ENCODE measurements around the gene PCGF3. TPM values are rescaled to one million over a fixed set of nuclear protein-coding genes. Genes with fewer than 3 reads are reported as not detected.
A peak's percentile ranks its signal among the peaks of the same experiment; 100 is the strongest.

The PCGF3 gene
- total and polyA plus RNA-seq, 10 of the 15 experiments (the other 5 are each of a cell fraction or from before 2014, with no cell fraction given): 2.2 to 43.8 (median 15.9) TPM

DNA sequence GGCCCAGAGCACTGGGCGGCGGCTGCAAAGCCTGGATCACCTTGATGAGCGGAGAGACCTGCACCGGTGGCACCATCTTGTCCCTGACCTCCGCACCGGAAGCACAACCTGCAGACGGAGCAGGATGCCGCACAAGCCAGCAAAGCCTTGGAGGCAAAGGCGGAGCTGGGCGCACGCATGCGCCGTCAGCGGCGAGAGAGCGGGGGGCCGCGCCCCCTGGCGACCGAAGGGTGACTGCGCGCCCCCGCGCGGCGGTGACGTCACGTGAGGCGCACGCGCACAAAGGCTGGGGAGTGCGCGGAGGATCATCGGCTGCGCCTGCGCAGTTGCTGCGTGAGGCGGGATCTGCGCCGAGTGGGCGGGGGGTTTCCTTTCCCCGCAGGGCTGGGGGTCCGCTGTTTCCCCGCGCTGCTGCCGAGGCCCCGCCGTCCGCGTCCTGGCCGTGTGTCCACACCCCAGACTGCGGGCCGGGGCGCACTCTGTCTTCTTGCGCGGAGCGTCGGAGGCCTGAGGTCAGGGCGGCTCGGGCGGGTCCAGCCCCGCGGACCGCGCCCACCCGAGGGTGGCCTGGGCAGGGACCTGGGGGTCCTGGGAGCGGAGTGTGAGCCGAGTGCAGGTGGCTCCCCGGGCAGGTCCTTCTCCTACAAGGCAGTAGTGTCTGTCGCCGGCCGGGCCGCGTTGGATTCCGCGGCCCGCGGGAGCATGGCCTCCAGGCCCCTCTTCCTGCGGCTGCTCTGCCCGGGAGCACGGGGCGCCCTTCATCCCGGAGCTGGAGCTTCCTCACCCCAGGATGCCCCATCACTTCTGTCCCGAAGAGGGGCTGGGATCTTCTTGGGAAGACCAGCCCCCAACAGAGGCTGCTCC, 31.2 kb upstream of the PCGF3 start, which contains the start of the genes ATP5ME and MYL5 (continued):
- TF ChIP-seq MYC (IDR thresholded peaks at IDR 0.05; ENCODE audit: insufficient read depth, insufficient read length, insufficient replicate concordance, low read length, severe bottlenecking): peak; percentile 7
- TF ChIP-seq CREB1 (IDR thresholded peaks at IDR 0.05; ENCODE audit: low read depth): no peak
- no peak for TF ChIP-seq EZH2 (IDR thresholded peaks at IDR 0.05; ENCODE audit: borderline replicate concordance, control insufficient read depth, low read depth, low read length)
- TF ChIP-seq RB1 (IDR thresholded peaks at IDR 0.05; ENCODE audit: borderline replicate concordance): 0 out of 2 replicates have a peak, but pooled peaks have one; percentile 76
- TF ChIP-seq NRF1 (conservative IDR thresholded peaks at IDR 0.05; ENCODE audit: low read depth, low read length): peak; percentile 86
- peak; percentile 62; the same call in 1 of the 2 replicates for TF ChIP-seq CHD2 (IDR thresholded peaks at IDR 0.05; ENCODE audit: borderline replicate concordance, low read depth, low read length)
- TF ChIP-seq SMAD5 (IDR thresholded peaks at IDR 0.05; ENCODE audit: low read depth): peak; percentile 72; the same call in 1 of the 2 replicates
- TF ChIP-seq, protein P1, sequence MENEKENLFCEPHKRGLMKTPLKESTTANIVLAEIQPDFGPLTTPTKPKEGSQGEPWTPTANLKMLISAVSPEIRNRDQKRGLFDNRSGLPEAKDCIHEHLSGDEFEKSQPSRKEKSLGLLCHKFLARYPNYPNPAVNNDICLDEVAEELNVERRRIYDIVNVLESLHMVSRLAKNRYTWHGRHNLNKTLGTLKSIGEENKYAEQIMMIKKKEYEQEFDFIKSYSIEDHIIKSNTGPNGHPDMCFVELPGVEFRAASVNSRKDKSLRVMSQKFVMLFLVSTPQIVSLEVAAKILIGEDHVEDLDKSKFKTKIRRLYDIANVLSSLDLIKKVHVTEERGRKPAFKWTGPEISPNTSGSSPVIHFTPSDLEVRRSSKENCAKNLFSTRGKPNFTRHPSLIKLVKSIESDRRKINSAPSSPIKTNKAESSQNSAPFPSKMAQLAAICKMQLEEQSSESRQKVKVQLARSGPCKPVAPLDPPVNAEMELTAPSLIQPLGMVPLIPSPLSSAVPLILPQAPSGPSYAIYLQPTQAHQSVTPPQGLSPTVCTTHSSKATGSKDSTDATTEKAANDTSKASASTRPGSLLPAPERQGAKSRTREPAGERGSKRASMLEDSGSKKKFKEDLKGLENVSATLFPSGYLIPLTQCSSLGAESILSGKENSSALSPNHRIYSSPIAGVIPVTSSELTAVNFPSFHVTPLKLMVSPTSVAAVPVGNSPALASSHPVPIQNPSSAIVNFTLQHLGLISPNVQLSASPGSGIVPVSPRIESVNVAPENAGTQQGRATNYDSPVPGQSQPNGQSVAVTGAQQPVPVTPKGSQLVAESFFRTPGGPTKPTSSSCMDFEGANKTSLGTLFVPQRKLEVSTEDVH (IDR thresholded peaks at IDR 0.05; ENCODE audit: low read depth, partially characterized antibody): no peak
- TF ChIP-seq POLR2AphosphoS5 (IDR thresholded peaks at IDR 0.05; ENCODE audit: low read length): peak; percentile 91
- TF ChIP-seq SP1 (IDR thresholded peaks at IDR 0.05; ENCODE audit: low read depth, low read length): peak; percentile 59
- TF ChIP-seq CBFB (IDR thresholded peaks at IDR 0.05; ENCODE audit: low read depth): 0 out of 2 replicates have a peak, but pooled peaks have one; percentile 5
- peak; percentile 48 for TF ChIP-seq SMC3 (IDR thresholded peaks at IDR 0.05; ENCODE audit: borderline replicate concordance, low read length)
- peak; percentile 96 for TF ChIP-seq NBN (IDR thresholded peaks at IDR 0.05)
- TF ChIP-seq WRNIP1 (IDR thresholded peaks at IDR 0.05; ENCODE audit: borderline replicate concordance, low read depth, low read length): 0 out of 2 replicates have a peak, but pooled peaks have one; percentile 24
- TF ChIP-seq MEF2B (IDR thresholded peaks at IDR 0.05; ENCODE audit: partially characterized antibody, poor library complexity, severe bottlenecking): peak; percentile 40
- TF ChIP-seq, protein P2, sequence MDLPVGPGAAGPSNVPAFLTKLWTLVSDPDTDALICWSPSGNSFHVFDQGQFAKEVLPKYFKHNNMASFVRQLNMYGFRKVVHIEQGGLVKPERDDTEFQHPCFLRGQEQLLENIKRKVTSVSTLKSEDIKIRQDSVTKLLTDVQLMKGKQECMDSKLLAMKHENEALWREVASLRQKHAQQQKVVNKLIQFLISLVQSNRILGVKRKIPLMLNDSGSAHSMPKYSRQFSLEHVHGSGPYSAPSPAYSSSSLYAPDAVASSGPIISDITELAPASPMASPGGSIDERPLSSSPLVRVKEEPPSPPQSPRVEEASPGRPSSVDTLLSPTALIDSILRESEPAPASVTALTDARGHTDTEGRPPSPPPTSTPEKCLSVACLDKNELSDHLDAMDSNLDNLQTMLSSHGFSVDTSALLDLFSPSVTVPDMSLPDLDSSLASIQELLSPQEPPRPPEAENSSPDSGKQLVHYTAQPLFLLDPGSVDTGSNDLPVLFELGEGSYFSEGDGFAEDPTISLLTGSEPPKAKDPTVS (IDR thresholded peaks at IDR 0.05; ENCODE audit: low read depth, low read length): 0 out of 2 replicates have a peak, but pooled peaks have one; percentile 36
- TF ChIP-seq, protein P3, sequence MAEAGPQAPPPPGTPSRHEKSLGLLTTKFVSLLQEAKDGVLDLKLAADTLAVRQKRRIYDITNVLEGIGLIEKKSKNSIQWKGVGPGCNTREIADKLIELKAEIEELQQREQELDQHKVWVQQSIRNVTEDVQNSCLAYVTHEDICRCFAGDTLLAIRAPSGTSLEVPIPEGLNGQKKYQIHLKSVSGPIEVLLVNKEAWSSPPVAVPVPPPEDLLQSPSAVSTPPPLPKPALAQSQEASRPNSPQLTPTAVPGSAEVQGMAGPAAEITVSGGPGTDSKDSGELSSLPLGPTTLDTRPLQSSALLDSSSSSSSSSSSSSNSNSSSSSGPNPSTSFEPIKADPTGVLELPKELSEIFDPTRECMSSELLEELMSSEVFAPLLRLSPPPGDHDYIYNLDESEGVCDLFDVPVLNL (IDR thresholded peaks at IDR 0.05; ENCODE audit: low read depth, low read length): no peak
- TF ChIP-seq, protein P4, sequence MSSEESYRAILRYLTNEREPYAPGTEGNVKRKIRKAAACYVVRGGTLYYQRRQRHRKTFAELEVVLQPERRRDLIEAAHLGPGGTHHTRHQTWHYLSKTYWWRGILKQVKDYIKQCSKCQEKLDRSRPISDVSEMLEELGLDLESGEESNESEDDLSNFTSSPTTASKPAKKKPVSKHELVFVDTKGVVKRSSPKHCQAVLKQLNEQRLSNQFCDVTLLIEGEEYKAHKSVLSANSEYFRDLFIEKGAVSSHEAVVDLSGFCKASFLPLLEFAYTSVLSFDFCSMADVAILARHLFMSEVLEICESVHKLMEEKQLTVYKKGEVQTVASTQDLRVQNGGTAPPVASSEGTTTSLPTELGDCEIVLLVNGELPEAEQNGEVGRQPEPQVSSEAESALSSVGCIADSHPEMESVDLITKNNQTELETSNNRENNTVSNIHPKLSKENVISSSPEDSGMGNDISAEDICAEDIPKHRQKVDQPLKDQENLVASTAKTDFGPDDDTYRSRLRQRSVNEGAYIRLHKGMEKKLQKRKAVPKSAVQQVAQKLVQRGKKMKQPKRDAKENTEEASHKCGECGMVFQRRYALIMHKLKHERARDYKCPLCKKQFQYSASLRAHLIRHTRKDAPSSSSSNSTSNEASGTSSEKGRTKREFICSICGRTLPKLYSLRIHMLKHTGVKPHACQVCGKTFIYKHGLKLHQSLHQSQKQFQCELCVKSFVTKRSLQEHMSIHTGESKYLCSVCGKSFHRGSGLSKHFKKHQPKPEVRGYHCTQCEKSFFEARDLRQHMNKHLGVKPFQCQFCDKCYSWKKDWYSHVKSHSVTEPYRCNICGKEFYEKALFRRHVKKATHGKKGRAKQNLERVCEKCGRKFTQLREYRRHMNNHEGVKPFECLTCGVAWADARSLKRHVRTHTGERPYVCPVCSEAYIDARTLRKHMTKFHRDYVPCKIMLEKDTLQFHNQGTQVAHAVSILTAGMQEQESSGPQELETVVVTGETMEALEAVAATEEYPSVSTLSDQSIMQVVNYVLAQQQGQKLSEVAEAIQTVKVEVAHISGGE (CRISPR knock-in tag; IDR thresholded peaks at IDR 0.05): no peak; the same call in 1 of the 2 replicates
- TF ChIP-seq KAT2A (conservative IDR thresholded peaks at IDR 0.05; ENCODE audit: control insufficient read depth, low read depth, low read length): no peak

Measured in GM12878 (cell line).